EH (cell line): ENCODE measurements around the gene IMPDH2.

Source experiments
- DNase-seq: peaks from one replicate; pipeline ENCODE4 v3.0.0-alpha.2; 2015; ENCODE audit warnings: low read depth

IMPDH2 gene

DNA sequence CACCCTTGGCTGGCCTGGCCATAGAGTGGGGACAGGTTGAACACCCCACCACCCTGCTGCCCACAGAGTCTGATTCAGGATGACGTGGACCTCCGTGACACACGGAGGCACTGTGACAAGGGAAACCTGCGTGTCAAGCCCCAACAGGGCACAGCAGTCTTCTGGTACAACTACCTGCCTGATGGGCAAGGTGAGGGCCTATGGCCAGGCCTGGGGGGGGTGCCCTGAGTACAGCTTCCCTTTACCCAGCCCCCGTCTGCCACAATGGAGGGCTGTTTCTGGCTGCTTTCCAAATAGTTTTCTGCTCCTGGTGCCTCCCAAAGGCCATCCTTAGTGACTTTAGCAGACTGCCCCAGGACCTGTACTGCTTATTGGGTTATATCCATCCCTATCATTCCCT, 23.2 kb downstream of the IMPDH2 start:
- DNase-seq, result no peak

DNA sequence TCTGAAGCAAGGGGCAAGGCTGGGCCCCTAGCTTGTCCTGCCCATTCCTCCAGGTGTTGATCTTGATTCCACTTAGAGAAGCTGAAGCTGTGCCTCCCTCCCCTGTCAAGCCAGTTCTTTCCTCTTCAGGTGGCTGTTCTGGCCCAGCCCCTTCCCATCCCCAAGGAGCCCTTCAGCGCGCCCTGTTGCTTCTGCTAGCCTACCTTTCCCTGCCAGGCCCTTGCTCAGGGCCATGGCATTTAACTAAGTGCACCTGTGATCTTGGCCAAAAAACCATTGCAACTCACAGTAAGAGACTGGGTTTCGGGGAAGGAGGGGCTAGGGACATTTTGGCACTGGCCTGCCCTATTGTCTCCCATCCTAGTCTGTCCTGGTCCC, 23.9 kb downstream of the IMPDH2 start:
- DNase-seq, result no peak

DNA sequence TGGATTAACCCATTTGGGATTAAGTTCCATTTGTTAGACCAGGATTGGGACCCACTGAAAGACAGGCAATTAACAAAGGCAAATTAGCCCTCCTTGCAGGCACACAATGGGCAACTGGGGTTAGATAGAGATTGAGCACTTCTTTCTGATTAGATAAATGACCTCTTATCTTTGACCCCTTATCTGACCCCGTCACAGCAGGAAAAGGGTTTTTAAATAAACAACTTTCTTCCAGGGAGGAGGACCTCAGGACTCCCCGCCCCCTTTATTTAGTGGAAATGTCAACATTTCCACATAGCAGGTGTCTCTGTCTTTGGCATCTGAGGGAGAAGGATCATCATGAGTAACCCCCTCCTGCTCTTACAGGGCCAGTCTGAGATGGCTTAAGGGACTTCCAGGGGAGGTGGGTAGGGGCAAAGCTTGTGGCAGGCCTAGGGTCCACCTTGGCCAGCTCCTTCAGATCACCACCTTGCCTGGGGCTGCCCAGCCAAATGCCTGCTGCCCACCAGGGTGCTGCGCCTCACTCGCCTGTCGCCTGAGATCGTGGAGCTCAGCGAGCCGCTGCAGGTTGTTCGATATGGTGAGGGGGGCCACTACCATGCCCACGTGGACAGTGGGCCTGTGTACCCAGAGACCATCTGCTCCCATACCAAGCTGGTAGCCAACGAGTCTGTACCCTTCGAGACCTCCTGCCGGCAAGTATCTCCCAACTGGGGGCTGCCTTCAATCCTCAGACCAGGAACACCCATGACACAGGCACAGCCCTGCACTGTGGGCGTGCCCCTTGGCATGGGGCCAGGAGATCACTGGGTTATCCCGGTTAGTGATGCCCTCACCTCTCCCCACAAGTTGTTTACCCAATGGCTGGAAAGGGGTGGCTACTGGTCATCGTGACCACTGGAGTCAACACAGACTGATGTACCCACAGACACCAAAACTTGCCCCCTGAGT, 24.6 kb downstream of the IMPDH2 start:
- no peak for DNase-seq

DNA sequence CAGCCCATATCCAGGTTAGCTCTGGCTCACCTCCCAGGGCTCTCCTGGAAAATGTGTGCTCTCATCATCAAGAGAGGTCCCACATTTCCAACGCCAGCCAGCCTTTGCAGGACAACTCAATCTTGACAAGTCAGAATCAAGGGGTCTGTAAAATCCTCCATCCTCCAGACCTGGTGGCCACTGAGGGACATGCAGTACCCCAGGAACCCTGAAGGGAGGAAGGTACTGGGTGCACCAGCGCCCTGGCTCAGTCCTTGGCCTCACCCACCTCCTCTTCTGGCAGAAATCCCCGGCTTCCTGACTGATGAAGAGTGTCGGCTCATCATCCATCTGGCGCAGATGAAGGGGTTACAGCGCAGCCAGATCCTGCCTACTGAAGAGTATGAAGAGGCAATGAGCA, 28.0 kb downstream of the IMPDH2 start:
- no peak for DNase-seq

DNA sequence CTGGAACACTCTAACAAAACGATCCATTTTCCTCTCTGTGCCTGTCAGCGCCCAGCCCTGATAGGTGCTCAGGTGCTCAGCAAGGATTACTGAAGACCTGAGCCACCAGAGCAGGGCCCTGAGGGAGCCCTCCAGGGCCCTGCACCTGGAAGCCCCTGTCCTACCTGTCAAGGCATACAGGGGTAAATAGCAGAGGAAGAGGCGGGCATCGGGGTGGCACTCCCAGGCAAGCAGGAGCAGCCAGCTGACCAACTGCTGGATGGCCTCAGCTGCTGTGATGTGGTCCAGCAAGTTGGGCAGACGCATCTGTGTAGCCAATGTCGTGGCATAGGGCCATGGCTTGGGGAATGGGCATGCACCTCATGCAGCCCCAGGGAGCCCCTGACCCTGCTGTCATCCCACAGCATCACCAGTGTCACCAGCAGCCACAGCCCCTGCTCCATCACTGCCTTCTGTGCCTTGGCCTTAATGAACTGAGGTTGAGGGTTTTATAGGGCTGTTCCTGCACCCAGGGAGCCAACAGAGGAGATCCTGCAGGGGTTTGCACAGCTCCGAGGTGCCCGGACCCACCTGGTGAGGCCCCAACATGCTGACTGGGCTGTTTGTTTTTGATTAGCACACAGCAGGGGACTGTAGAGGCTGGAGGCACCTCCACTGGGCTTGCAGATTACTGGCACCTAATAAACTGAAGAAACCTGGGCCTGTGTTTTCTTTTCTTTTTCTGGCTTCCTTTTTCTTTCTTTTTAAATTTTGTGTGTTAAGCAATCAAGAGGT, 29.9 kb downstream of the IMPDH2 start:
- no peak for DNase-seq

DNA sequence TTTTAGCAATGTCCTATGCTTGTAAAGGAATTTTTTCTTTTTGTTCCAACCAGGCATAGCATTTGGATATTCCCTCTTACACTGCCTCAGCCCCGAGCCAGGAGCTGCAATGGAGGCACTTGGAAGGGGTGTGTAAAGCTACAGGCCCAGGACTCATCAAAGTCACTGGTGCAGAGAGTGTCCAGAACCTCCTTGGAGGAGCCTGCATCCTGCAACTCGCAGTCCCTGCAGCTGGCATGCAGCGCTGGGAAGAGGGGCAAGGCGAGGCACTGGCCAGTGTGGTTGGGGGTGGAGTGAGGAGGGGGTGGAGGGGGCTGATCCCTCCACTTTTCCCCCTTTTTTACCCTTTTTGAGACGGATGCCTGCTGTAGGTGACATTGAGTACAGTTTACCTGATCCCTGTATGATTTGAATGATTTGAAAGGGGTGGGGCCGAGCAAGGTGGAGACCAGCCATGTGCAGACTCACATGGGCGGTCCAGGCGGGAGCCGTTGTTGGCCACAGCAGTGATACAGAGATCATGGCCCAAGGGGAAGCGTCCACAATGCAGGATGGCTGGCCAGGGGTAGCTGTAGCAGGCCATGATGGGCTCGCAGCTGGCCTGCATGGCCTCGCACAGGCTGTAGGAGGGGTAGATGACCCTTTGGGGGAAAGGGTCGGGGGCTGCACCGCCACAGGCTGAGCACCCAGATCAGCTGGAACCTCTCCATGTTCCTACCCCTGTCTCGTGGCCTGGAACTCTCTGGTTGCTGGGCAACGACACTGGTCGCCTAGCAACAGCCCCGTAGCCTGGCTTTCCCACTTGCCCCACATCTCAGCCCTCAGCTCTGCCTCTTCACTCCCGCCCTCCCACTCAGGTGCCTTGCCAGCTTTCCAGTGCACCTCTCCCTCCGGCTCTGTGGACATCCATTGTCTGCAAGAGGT, 31.2 kb downstream of the IMPDH2 start:
- no peak for DNase-seq

DNA sequence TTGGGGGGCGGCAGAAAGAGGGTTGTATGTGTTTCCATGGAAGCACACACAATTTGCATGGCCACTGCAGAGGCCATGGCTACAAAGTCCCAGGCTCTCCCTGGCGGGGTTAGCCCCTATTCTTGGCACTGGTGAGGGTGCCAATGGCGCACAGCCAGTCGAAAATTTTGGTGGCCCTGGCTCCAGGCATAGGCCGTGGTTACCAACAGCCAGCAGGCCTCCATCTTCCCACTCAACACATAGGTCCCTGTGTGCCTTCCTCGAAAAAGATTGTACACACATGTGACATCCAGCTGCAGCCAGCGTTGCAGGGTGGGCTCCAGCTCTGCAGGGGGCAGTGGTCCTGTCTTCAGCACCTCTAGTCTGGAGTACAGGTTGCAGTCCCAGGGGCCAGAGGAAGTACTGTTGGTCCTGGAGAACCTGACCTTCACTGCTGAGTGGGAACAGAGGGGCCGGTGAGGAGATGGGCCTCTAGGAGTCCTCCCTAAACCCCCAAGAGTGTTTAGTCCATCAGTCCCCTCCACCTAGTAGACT, 32.0 kb downstream of the IMPDH2 start:
- no peak for DNase-seq

DNA sequence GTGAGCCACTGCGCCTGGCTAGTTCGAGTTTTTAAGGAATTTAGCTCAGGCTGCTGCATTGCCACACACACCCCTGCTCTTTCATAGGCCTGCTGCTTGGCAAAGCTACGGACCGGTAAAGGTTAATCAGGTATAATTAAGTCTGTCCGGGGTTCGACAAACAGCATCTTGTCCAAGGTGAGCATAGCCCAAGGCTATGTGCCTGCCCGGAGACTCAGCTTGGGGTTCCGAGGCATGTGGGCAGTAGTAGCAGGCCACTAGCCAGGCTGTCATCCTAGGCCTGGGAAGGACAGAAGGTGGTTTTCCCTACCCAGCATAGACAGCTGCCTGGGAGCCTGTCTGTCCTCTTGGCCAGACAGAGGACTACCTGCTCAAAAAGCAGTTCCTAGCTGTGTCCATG, 32.6 kb downstream of the IMPDH2 start:
- DNase-seq, result no peak

DNA sequence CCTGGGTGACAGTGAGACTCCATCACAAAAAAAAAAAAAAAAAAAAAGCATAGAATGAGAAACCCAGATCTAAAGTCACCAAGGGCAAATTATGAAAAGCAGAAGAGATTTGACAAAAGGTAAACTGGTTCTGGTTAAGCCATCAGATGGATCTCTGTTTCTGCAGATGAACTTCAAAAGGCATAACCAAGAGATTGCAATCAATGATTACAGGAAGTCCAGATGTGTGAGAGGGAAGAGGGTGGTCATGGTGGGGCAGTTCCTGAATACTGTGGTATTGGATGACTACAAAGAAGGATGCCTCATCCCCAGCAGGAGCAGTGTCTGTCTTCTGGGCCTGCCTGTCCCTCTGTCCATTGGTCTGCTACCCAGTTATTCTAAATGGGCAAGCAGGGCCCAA, 35.4 kb downstream of the IMPDH2 start:
- DNase-seq, result no peak

DNA sequence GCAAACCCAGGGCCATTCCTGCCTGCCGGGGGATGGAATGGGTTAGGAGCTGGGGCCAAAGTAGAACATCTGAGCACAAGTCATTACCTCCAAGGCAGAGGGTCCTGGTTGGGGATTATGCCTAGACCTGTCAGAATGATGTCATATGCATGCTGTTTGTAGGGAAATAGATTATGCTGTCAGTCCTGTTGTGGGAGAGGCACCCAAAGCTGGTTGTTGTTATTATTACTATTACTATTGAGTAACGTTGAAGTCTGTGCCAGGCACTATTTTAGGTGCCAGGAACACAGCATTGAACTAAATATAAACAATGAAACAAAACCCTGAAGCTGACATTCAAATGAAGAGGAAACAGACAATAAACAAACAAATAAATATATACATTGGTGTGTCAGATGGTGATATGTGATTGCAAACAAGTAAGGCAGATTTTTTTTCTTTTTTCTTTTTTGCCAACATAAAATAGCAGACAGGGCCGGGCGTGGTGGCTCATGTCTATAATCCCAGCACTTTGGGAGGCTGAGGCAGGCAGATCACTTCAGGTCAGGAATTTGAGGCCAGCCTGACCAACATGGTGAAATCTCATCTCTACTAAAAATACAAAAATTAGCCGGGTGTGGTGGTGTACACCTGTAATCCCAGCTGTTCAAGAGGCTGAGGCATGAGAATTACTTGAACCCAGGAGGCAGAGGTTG, 37.2 kb downstream of the IMPDH2 start:
- DNase-seq, result no peak

DNA sequence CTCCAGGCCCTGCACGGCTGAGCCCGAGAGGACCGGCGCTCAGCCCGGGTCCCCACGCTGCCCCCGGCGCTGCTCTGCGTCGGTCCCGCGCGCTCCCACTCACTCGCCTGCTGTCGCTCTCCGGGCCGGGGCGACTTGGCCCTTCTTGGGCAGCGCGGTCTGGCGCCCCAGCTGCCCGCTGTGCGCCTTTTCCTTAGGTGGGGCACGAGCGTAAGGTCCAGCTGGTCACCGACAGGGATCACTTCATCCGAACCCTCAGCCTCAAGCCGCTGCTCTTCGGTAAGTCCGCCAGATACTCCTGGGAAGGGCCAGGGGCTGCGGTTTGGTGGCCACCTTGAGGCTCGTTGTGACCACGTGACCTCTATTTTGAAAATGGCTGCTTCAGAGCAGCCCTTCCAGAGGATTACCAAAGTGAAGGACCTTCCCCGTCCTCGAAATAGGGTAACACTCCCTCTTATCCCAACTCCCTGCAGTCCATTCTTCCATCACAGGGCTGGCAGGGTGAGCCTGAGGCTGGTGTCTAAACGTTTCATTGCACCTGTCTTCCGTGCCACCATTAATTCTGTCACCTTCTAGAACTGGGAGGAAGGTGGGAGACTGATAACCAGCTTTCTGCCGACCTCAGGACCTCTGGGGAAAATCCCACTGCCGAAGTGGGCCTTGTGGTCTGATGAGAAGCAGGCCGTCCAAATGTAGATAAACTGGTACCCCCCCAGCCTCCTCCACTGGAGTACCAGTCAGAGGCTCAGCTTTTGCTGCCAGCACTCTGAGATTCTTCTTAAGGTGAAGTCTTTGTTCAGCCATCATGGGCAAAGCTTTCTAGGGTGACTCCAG, 38.3 kb downstream of the IMPDH2 start:
- peak; percentile 40 for DNase-seq

DNA sequence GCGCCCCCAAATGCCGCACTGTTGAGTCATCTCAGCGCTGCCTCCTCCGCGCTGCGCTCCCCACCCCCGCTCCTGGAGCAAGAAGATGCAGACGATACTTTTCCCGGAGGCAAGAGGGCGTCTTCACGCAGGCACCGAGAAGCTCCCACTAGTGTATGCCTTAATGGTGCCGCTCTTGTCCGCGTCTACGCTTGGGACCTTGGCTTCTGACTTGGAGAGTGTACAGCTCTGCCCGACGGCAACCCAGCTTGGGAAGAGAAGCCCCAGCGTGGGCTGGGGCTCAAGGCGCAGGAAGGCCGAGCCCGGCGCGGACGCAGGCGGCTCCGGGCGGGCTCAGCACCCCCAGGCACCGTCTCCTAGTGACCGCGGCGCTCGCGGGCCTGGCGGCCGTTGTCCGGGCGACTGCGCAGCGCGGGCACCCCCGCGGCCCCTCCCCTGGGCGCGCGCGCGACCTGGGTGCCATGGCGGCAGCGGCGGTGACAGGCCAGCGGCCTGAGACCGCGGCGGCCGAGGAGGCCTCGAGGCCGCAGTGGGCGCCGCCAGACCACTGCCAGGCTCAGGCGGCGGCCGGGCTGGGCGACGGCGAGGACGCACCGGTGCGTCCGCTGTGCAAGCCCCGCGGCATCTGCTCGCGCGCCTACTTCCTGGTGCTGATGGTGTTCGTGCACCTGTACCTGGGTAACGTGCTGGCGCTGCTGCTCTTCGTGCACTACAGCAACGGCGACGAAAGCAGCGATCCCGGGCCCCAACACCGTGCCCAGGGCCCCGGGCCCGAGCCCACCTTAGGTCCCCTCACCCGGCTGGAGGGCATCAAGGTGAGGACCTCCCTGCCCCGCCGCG, 39.2 kb downstream of the IMPDH2 start, which contains the start of gene P4HTM:
Gene P4HTM (plus strand): TSS at position 446 of the 840 bp plus-strand sequence. CDS start 16 bp downstream, at position 462.
- peak; percentile 96 for DNase-seq

DNA sequence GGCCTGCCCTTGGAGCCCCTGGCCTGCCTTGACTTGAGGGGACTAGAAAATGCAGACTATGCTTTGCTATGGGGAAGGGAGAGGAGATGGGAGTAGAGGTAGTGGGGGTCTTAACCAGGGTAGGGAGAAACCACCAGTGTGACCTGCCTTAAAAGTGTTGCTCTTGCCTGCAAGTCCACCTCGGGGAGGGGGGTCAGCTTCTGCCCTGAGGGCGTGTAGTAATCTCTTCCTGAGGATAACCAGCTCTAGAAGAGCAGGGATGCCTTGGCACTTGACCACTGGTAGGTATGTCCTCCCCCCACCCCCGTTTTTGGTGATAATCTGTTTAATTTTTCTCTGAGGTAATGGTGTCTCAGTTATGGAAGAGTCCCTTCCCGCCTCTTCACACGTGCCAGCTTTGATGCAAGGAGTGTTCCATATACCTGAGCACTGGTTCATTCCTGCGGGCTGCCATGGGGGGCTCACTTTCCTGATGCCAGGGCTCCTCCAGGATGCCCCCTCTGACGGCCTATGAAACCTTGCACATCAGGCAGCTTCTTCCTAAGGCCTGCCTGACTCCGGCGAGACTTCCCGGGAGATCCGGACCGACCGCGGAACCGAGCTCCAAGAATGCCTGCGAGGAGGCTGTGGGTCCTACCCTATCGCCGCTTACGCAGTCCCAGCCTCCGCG, 39.9 kb downstream of the IMPDH2 start:
- peak; percentile 40 for DNase-seq

DNA sequence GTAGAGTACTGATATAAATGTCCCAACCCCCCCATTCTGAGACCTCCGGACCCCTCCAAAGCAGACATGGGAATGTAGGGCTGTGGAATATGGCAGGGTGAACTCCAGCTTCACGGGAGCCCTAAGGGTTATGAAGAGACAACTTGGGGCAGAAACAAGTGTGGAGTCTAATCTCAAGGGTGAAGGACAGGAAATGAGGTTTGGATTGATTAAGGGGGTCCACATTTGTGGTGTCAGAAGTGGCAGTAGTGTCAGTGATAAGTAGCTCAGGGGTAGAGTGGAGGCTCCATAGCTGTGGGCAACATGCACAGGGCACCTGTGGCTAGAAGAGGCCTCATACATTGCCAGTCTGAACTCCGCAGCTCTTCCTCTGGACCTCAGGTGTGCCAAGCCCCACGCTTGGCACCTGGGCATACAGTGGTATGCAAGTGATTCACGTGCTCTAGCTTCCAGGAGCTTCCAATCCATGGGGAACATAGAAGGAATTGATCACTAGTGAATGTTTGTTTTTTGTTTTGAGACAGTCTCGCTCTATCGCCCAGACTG, 43.3 kb downstream of the IMPDH2 start:
- DNase-seq, result no peak

DNA sequence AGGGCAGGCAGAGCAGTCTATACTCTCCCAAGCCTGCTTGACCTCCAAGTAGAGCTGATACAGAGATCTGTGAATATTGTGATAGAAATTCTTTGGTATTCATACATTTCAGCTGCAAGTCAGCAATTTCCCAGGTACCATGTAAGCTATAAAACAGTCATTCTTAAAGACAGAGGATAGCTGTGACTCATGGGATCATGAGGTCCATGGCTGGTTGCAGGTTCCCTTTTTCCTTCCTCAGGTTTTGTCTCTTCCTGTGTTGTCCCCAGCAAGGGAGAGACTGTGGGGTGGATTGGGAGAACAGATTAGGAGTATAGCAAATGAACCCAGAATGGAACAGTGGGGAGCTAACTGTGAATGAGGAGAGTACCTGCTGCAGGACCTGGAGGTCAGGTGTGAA, 44.5 kb downstream of the IMPDH2 start:
- no peak for DNase-seq

DNA sequence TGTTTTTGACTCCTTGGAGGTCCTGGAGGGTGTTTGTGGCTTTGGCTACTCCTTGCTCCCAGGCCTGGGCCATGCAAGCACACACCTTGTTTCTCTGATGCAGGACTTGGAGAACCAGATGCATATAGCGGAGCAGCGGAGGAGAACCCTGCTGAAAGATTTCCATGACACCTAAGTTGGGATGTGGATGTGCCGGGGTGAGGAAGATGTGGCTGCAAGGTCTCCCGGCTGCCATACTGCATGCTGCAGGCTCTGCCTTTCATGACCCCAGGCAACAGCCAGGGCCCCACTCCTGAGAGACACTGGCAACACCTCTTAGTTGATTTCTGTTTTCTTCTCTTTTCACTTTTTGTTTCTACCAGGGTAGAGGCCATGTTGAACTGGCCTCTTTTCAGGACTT, 46.1 kb downstream of the IMPDH2 start:
- no peak for DNase-seq

DNA sequence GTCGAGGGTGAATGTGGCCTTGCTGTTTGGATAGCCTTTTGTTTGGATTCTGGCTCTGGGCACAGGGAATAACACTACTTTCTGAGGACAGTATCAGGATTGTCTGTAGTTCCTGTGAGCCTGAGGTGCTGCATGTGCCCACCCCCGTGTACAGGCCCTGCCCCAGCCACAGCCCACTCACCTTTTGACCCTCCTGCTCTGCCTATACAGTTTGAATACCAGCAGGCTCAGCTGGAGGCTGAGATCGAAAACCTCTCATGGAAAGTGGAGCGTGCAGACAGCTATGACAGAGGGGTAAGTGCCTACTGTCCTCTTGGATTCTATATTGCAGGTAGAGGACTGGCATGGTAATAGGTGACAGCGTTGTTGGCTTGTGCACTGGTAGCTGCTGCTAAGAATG, 46.5 kb downstream of the IMPDH2 start:
- no peak for DNase-seq

DNA sequence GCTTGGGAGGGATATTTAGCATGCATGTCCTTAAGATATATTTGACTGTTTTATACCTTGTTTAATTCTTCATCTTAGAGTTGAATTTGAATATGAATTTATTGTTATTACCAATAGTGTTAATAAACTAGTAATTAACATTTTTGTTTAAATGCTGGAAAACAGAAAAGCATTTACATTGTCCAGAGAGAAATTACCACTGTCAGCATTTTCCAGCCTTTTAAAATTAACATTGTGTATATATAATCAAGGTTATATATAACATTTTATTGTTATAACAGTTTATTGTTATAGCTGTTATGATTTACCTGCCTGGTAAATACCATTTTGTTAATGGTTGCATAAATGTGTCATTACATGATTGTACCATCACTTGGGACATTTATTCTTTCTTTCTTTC, 47.2 kb downstream of the IMPDH2 start:
- no peak for DNase-seq
